Transverse colon (tissue), 4 donors: ENCODE results near the gene WDR6.

Source experiments
- CTCF ChIP-seq, 5 experiments: fragments of 200-600 bp in 3 of 5; fragments of 450-650 bp in 2 of 5; sonication (generic) in 3 of 5; IDR thresholded peaks; 1 replicate in 2 of 5; 2 replicates in 3 of 5; pipeline ENCODE4 v1.5.1; 2016 to 2017; ENCODE audit warnings: antibody characterized with exemption in 5 of 5, inconsistent platforms in 3 of 5, mild to moderate bottlenecking in 2 of 5, moderate library complexity in 1 of 5
- POLR2A ChIP-seq: fragments of 450-650 bp; IDR thresholded peaks from one replicate; pipeline ENCODE4 v1.6.1; 2016; ENCODE audit warnings: antibody characterized with exemption, mild to moderate bottlenecking, moderate library complexity
- POLR2AphosphoS5 ChIP-seq, 3 donors: sonication (generic); formaldehyde crosslinking; IDR thresholded peaks; one replicate each; pipeline ENCODE4 v1.6.1; 2016; ENCODE audit warnings: antibody characterized with exemption in 3 of 3

GRCh38 chr3:48990636-48991469 lies 16.3 kb upstream of the WDR6 start:
- TF ChIP-seq CTCF (IDR thresholded peaks at IDR 0.05) (peak in 1 of 5 experiments; percentile 1), POLR2AphosphoS5 (IDR thresholded peaks at IDR 0.05) (no peak), POLR2A (no peak)
